ENCODE results near the gene SLC16A10. TPM values are rescaled to one million over a fixed set of nuclear protein-coding genes. Genes with fewer than 3 reads are reported as not detected.

SLC16A10 gene
- total and polyA plus RNA-seq, 2 of the 8 experiments (the other 6 are each of a cell fraction or from before 2014, with no cell fraction given), result 18.6 to 23.2 TPM

GRCh38 chr6:111176038-111176759 lies 88.9 kb downstream of the SLC16A10 start:
- Histone ChIP-seq H2BK5ac (ENCODE audit: low read depth, low read length) (no peak overlapping the region), H3K23ac (ENCODE audit: insufficient read length) (no peak overlapping the region), H2AK5ac (ENCODE audit: low read depth, low read length) (no peak overlapping the region), H2AFZ (ENCODE audit: low read length) (no peak overlapping the region), H3K4ac (replicated peaks; ENCODE audit: insufficient read length, low read depth, low read length) (no peak overlapping the region), H3K18ac (ENCODE audit: extremely low read depth, low read length) (no peak overlapping the region), H4K5ac (ENCODE audit: insufficient read length, low read depth, low read length) (no peak overlapping the region), H4K91ac (replicated peaks; ENCODE audit: insufficient read length, low read length) (no peak overlapping the region), H3K9ac (replicated peaks in 1 of 4; ENCODE audit: extremely low read depth in 1 of 4, low read depth in 3 of 4, low read length in 3 of 4) (no peak overlapping the region), H3K27me3 (replicated peaks in 1 of 4; ENCODE audit: control insufficient read depth in 3 of 4, extremely low read depth in 1 of 4, insufficient read depth in 3 of 4, low read length in 3 of 4) (no peaks in the 10 kb centered on the region), H3K79me1 (ENCODE audit: low read depth, low read length) (no peaks in the 10 kb centered on the region), H2BK120ac (replicated peaks; ENCODE audit: low read depth, low read length) (no peak overlapping the region), H3K56ac (replicated peaks; ENCODE audit: insufficient read length, low read depth, low read length) (no peak overlapping the region), H3K27ac (ENCODE audit: low read depth, low read length) (no peak overlapping the region), H4K8ac (ENCODE audit: extremely low read depth, insufficient read depth, low read length) (no peak overlapping the region), H3K14ac (ENCODE audit: insufficient read length) (no peak overlapping the region), H3K4me3 (ENCODE audit: extremely low read depth in 1 of 4, insufficient read depth in 2 of 4, low read depth in 3 of 4, low read length in 4 of 4) (no peak overlapping the region), H2BK12ac (ENCODE audit: low read depth, low read length) (no peak overlapping the region), H3K9me3 (ENCODE audit: insufficient read depth in 2 of 2, low read depth in 1 of 2, low read length in 1 of 2) (no peaks in the 10 kb centered on the region), H3K4me1 (replicated peaks in 1 of 4; ENCODE audit: control insufficient read depth in 3 of 4, insufficient read depth in 4 of 4, low read length in 3 of 4) (peaks cover 0 to 6% (median 0%) of the 10 kb centered on the region in 4 experiments; a peak in 1 of 7 replicates), H2BK20ac (ENCODE audit: low read length) (no peak overlapping the region), H3K79me2 (ENCODE audit: control insufficient read depth in 1 of 2, insufficient read depth in 2 of 2, low read length in 2 of 2) (no peaks in the 10 kb centered on the region), H2BK15ac (ENCODE audit: low read length) (no peak overlapping the region), H3K36me3 (ENCODE audit: control insufficient read depth in 2 of 4, insufficient read depth in 4 of 4, low read length in 3 of 4) (no peaks in the 10 kb centered on the region), H3K23me2 (ENCODE audit: low read depth, low read length) (no peaks in the 10 kb centered on the region), H3K4me2 (ENCODE audit: insufficient read depth in 1 of 2, low read depth in 2 of 2, low read length in 2 of 2) (no peak overlapping the region), H4K20me1 (replicated peaks in 1 of 2; ENCODE audit: control insufficient read depth in 1 of 2, insufficient read depth in 2 of 2, low read length in 2 of 2) (no peaks in the 10 kb centered on the region)
- FAIRE-seq (no peak), DNase-seq (ENCODE audit: low read depth in 1 of 2, low spot score in 2 of 2) (no peak)
- 87% methylated on average over 2 of the region's 2 CpGs; no CpG with 5 or more reads in 1 of the 2 experiments for WGBS, 2 experiments (ENCODE audit: extremely low coverage in 1 of 2, insufficient coverage in 1 of 2, insufficient read length in 1 of 2, insufficient replicate concordance in 2 of 2, low coverage in 1 of 2, low lambda C conversion rate in 2 of 2, missing lambda C conversion rate in 1 of 2)
- TF ChIP-seq CBX5 (IDR thresholded peaks at IDR 0.05; ENCODE audit: low read depth, low read length), result no peak
- ChIA-PET POLR2A (ENCODE audit: partially characterized antibody) (no interaction called here), CTCF (ENCODE audit: partially characterized antibody) (interaction anchor here (1.1 kb wide), 1 partner anchor 35 kb away, joined by 3 read pairs; no protein-coding TSS in a partner anchor)
